SU-DHL-6 (cell line): ENCODE measurements around the gene TNFRSF21.

Source experiments
- H2AFZ ChIP-seq: fragments of 200-600 bp; sonication (generic); 2 replicates; pipeline ENCODE4 v1.6.1; 2014; ENCODE audit warnings: low read depth, mild to moderate bottlenecking, moderate library complexity, mixed read lengths, antibody characterized with exemption, low read length; ENCODE audit not compliant: severe bottlenecking
- H3F3A ChIP-seq: fragments of 200-600 bp; shearing (Covaris generic); 2 replicates; pipeline ENCODE4 v1.6.0; 2016; ENCODE audit warnings: antibody characterized with exemption, mild to moderate bottlenecking; ENCODE audit not compliant: insufficient read depth
- H3K27ac ChIP-seq: fragments of 200-600 bp; sonication (generic); 2 replicates; pipeline ENCODE4 v1.5.1; 2016; ENCODE audit warnings: low read depth, mild to moderate bottlenecking, low read length, moderate library complexity, mixed read lengths
- H3K27me3 ChIP-seq: fragments of 200-600 bp; sonication (generic), shearing (Covaris generic); 2 replicates; pipeline ENCODE4 v1.6.0; 2014; ENCODE audit warnings: mild to moderate bottlenecking, low read length
- H3K36me3 ChIP-seq: fragments of 200-600 bp; sonication (generic); 2 replicates; pipeline ENCODE4 v1.6.1; 2014; ENCODE audit warnings: mild to moderate bottlenecking, low read length, mixed read lengths
- H3K4me2 ChIP-seq: fragments of 300-600, 200-600 bp; shearing (Covaris generic), sonication (generic); 2 replicates; pipeline ENCODE4 v1.6.0; 2014; ENCODE audit warnings: low read length, low read depth, mild to moderate bottlenecking; ENCODE audit not compliant: poor library complexity, severe bottlenecking
- H3K4me3 ChIP-seq: fragments of 200-600 bp; sonication (generic); 2 replicates; pipeline ENCODE4 v1.5.1; 2014; ENCODE audit warnings: antibody characterized with exemption, low read length, mild to moderate bottlenecking, mixed read lengths; ENCODE audit not compliant: insufficient read depth, poor library complexity, severe bottlenecking
- H3K79me2 ChIP-seq: fragments of 200-600 bp; sonication (generic); 2 replicates; pipeline ENCODE4 v1.6.1; 2014; ENCODE audit warnings: mild to moderate bottlenecking, low read length, moderate library complexity; ENCODE audit not compliant: insufficient read depth
- H3K9ac ChIP-seq: fragments of 200-600 bp; sonication (generic); 2 replicates; pipeline ENCODE4 v1.7.0; 2014; ENCODE audit warnings: mild to moderate bottlenecking, low read length
- H3K9me2 ChIP-seq: fragments of 200-600 bp; sonication (generic); replicated peaks from 2 replicates; pipeline ENCODE4 v1.6.1; 2014; ENCODE audit warnings: low read length; ENCODE audit not compliant: insufficient read depth
- H3K9me3 ChIP-seq: fragments of 200-600 bp; sonication (generic); 2 replicates; pipeline ENCODE4 v1.6.1; 2014; ENCODE audit warnings: low read length, mixed read lengths; ENCODE audit not compliant: insufficient read depth
- H4K20me1 ChIP-seq: fragments of 200-600 bp; sonication (generic); 2 replicates; pipeline ENCODE4 v1.6.1; 2014; ENCODE audit warnings: low read depth, mild to moderate bottlenecking, antibody characterized with exemption, low read length, moderate library complexity, mixed read lengths
- CTCF ChIP-seq: fragments of 200-600 bp; sonication (generic); IDR thresholded peaks from one replicate; pipeline ENCODE4 v1.5.1; 2017; ENCODE audit warnings: antibody characterized with exemption, mild to moderate bottlenecking, low read length, moderate library complexity; ENCODE audit not compliant: insufficient read depth, poor library complexity, severe bottlenecking
- EZH2phosphoT487 ChIP-seq: fragments of 200-600 bp; sonication (generic), shearing (Covaris generic); conservative IDR thresholded peaks from 2 replicates; pipeline ENCODE4 v1.6.1; 2018; ENCODE audit warnings: mild to moderate bottlenecking, antibody characterized with exemption, low read length, moderate library complexity, mixed read lengths

TNFRSF21 gene

DNA sequence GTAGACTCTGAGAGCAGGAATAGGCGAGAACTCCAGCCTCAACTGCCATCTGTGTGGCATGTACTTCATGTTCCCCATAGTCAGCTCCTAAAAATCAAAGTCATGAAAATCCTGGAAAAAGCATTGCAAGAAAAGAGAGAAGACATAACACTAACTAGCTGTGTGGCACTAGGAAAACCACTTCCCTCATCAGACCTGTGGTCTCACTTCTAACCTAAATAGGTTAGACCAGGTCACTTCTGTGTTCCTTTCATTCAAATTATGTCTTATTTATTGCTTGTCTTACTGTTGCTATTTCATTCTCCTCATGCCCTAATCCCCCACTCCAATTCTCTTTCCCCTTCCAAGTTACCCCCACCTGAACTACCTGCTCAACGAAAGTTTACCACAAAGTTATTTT lies 70.2 kb downstream of the TNFRSF21 start:
- H3K27ac ChIP-seq = no peak overlapping the region
- no peak overlapping the region for H3K9ac ChIP-seq
- H3K79me2 ChIP-seq = no peaks in the 10 kb centered on the region
- H3K9me3 ChIP-seq = no peaks in the 10 kb centered on the region
- H3F3A ChIP-seq = no peaks in the 10 kb centered on the region
- no peaks in the 10 kb centered on the region for H4K20me1 ChIP-seq
- no peaks in the 10 kb centered on the region for H3K36me3 ChIP-seq
- H3K4me2 ChIP-seq = no peak overlapping the region
- no peaks in the 10 kb centered on the region for H3K9me2 ChIP-seq
- H2AFZ ChIP-seq = no peak overlapping the region
- H3K4me3 ChIP-seq = no peak overlapping the region
- TF ChIP-seq EZH2phosphoT487 = no peak
- no peak for TF ChIP-seq CTCF
- H3K27me3 ChIP-seq = no peaks in the 10 kb centered on the region

GRCh38 chr6:47238456-47238995 lies 71.2 kb downstream of the TNFRSF21 start:
- Histone ChIP-seq H3K27me3 (no peaks in the 10 kb centered on the region), H3K27ac (no peak overlapping the region), H4K20me1 (no peaks in the 10 kb centered on the region), H2AFZ (no peak overlapping the region), H3F3A (no peaks in the 10 kb centered on the region), H3K36me3 (no peaks in the 10 kb centered on the region), H3K79me2 (no peaks in the 10 kb centered on the region), H3K9me2 (no peaks in the 10 kb centered on the region), H3K9ac (no peak overlapping the region), H3K9me3 (no peaks in the 10 kb centered on the region), H3K4me3 (no peak overlapping the region), H3K4me2 (no peak overlapping the region)
- TF ChIP-seq CTCF = no peak
- no peak for TF ChIP-seq EZH2phosphoT487

DNA sequence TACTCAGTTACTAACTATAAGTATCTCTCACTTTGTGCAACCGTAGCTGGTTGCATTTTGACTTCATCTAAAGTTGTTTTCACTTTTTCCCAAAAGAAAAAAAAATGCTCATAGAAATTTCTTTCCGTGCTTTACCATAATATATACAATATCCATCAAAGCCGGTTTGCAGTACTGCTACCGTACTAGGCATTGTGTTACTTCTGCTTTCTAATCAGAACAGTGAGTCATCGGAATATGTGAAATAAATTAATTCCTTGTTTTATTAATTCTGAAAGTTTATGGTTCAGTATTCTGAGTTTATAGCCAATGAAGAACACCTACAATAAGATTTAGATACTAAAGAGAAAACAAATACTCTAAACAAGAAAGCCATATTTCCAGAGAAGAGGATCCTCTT lies 72.5 kb downstream of the TNFRSF21 start:
- Histone ChIP-seq H3F3A (no peaks in the 10 kb centered on the region), H3K9me2 (no peaks in the 10 kb centered on the region), H3K79me2 (no peaks in the 10 kb centered on the region), H3K9ac (no peak overlapping the region), H3K4me2 (no peak overlapping the region), H2AFZ (no peak overlapping the region), H3K36me3 (no peaks in the 10 kb centered on the region), H3K27me3 (no peaks in the 10 kb centered on the region), H3K27ac (no peak overlapping the region), H3K4me3 (no peak overlapping the region), H4K20me1 (no peaks in the 10 kb centered on the region), H3K9me3 (no peaks in the 10 kb centered on the region)
- TF ChIP-seq CTCF (no peak), EZH2phosphoT487 (no peak)
